HG03097 (cell line): Measurements from ENCODE around the gene PSMD6.
A peak's percentile ranks its signal among the peaks of the same experiment; 100 is the strongest.

ENCODE experiments used
- ATAC-seq: cut with Tn5 transposase; IDR thresholded peaks from one replicate; pipeline ENCODE4 v1.9.1; 2021; ENCODE audit not compliant: unreplicated experiment, low FRiP score

Gene PSMD6

DNA sequence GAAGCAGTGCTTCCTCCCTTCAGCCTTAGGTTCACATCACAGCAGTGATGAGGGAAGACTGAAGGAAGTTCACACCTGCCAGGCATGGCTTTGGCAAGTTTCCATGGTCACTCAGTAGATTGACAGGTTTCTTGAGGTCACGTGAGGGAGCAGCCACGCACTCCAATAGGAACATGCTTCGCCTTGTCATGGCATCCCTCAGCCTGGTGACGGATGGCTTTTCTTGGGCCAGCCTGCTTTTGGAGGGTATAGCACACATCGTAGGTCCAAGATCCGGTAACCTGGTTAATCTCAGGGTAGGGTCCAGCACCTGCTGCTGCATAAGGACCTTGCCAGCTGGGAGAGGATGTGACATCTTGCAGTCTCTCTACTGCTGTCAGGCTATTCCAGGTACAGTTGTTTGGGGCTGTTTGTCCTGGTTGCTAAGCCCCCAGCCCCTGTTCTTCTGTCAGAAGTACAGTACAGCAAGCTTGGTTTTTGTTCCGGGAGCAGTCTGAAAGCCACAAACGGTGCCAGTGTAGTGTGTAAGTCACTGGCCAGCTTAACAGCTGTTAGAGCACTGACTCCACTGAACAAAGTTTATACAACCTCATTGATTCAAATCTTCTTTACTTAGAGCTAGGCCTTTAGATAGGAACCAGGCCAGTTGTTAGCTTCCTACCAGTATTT, 42.3 kb downstream of the PSMD6 start:
- no peak for ATAC-seq

GRCh38 chr3:63980019-63980418, 43.3 kb downstream of the PSMD6 start:
- no peak for ATAC-seq

GRCh38 chr3:63979093-63979885, 44.0 kb downstream of the PSMD6 start:
- no peak for ATAC-seq

GRCh38 chr3:63977893-63978292, 45.4 kb downstream of the PSMD6 start:
- no peak for ATAC-seq

DNA sequence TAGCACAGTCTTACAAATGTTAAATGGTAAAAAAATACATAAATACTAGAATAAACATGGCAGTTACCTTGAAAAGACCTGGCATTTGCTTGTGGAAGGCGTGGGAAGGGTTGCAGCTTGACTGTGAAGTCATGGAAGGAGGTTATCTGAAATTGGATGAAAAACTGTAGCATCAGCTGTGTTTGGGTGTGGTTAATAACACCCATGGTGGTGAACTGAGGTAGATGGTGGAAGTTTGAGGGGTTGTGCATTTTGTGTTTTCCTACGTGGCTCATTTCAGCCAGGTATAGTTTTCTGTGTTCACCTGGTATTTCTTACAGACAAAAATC, 46.5 kb downstream of the PSMD6 start:
- no peak for ATAC-seq

- ATAC-seq, result no peak
These were observed 47.0 kb downstream of the PSMD6 start for GRCh38 chr3:63976161-63976871.

GRCh38 chr3:63975723-63976122, 47.6 kb downstream of the PSMD6 start:
- no peak for ATAC-seq

GRCh38 chr3:63974451-63974850, 48.8 kb downstream of the PSMD6 start:
- no peak for ATAC-seq

DNA sequence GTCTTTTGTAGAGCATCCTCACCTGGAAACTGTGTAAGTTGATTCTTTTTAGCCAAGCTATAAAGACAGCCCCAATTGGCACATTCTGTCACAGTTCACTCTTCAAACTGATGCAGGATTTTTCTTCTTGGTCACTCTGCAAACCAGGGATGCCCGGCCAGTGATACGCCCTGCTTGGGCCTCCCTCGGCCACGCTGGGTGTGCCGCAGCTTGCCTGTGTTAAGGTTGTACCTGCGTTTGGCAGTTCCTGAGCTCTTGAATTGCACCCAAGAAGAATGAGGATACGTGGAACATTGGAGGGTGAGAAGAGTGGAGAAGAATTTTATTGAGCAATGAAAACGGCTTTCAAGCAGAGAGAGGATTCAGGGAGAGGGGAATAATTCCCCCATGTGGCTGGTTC, 49.9 kb downstream of the PSMD6 start:
- ATAC-seq, result no peak

DNA sequence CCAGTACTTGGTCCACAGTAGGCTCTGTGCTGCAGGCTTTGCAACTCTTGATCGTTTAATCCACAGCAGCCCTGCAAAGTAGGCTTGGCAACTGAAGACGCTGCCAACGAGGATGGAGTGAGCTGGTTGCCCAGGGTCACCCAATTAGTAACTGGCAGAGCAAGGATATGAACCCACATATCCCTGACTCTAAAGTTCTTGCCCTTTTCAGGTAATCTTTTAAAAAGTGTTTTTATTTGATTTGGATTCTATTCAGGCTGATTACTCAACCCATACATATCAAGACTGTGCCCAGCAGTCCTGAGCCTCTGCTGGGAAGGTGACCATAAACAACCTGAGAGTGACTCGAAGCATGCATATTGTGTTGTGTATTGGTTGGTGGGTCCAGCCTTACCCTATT, 50.3 kb downstream of the PSMD6 start:
- ATAC-seq, result no peak

- ATAC-seq, result no peak
These were observed 51.1 kb downstream of the PSMD6 start for GRCh38 chr3:63972196-63972595.

- no peak for ATAC-seq
These were observed 52.4 kb downstream of the PSMD6 start for GRCh38 chr3:63970631-63971475.

GRCh38 chr3:63969876-63970275, 53.4 kb downstream of the PSMD6 start:
- no peak for ATAC-seq

- peak; percentile 22 for ATAC-seq
These were observed 54.5 kb downstream of the PSMD6 start for GRCh38 chr3:63968612-63969350.

DNA sequence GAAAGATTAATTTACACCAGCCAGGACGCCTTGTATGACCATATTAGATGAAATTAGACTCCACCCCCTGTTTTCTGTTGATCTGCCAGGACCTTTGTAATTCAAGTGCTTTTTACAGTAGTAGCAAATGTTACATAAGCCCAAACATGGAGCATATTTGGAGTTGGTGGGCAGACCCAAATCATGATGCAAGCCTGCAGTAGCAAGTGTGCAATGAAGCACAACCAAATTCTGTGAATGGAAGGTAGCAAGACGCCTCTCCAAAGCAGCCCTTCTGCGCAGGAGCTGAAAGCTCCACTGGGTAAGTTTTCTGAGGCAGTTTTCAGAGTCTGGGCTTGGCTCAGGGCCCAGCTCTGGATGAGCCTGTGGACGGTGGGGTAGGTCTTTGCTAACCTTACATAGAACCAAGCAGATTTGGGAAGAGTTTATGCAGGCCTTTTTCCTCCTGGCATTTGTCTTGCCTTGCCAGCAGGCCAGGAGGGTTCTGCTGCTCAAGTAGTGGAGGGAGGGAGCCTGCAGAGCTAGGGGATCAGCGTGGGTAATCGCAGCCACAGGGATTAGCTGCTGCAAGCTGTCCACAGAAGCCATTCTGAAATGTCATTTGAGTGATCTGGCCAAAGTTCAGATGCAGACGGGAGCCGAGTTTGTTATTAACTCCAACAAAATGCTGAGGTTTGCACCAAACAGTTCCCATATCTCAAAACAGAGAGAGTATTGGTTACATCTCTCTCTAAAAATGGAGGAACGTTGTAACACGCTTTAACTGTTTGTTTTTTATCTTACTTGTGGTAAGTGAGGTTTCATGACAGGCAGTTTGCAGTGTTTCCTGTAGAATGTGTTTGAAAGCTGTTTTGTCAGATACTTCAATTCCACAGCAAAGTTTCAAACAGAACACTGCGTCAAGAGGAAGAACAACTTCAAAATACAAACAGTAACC, 55.4 kb downstream of the PSMD6 start:
- ATAC-seq, result peak; percentile 59

GRCh38 chr3:63966871-63967270, 56.4 kb downstream of the PSMD6 start:
- ATAC-seq, result no peak

- no peak for ATAC-seq
These were observed 57.3 kb downstream of the PSMD6 start for GRCh38 chr3:63966007-63966406.

DNA sequence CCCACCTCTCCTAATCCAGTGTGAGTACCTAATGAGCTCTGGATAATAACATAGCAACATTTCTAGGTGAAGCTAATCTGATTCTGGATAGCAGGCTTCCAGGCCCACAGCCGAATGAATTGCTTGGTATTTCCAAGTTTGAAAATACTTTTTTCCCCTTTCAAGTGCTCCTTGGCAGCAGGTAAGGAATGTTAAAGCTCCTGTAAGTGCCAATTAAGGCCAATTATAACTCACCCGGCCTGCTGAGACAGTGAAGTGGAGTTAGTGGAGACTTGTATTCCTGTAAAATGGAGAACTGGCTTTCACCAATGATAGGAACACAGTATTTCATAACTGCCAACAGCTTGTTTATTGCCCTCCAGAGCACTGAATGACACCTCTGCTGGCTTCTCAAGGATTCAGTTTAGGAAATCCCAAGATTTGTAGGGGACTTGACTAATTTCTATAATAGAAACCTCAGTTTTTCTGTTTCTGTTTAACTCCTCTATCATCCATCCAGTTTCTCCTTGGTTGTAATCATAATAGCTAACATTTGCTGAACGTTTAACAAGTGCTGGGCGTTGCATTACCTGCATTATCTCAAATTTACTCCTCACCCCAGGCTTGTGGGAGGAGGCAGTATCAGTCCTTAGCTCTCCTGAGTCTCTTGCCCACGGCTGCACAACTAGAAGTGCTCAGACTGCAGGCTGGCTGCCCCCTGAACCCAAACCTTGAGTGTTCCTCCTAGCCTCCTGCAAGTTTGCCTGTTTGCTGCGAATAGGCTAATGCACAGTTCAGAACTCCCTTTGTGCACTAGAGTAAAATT, 58.4 kb downstream of the PSMD6 start:
- no peak for ATAC-seq
